Spleen (tissue), 7 donors: ENCODE results near the gene RBM3.

ENCODE experiments used
- CTCF ChIP-seq, 11 experiments: fragments of 200-600 bp in 7 of 11; fragments of 450-650 bp in 4 of 11; sonication (generic) in 4 of 11; IDR thresholded peaks in 8 of 11; conservative IDR thresholded peaks in 3 of 11; 1 replicate in 7 of 11; 2 replicates in 4 of 11; pipeline versions ENCODE4 v1.4.0 to v1.8.0; 2016 to 2021; ENCODE audit warnings: antibody characterized with exemption in 11 of 11, inconsistent platforms in 4 of 11, mild to moderate bottlenecking in 1 of 11
- POLR2A ChIP-seq, 3 donors: fragments of 450-650 bp; IDR thresholded peaks; one replicate each; pipeline ENCODE4 v1.5.1; 2017; ENCODE audit warnings: antibody characterized with exemption in 3 of 3, mild to moderate bottlenecking in 1 of 3
- POLR2AphosphoS5 ChIP-seq, 3 donors: sonication (generic); formaldehyde crosslinking; IDR thresholded peaks; one replicate each; pipeline ENCODE4 v1.5.1; 2017; ENCODE audit warnings: antibody characterized with exemption in 3 of 3
- donor health status: DM: no; HTN: no; CAD: no; lungs with moderate emphysema.
- donor health status: DM: no; HTN: no; CAD: no.
- donor health status: DM: no; HTN: no; CAD: no.

GRCh38 chrX:48578661-48579128 is 4.4 kb downstream of the RBM3 start:
- TF ChIP-seq CTCF (IDR thresholded peaks at IDR 0.05 in 8 of 11, conservative IDR thresholded peaks at IDR 0.05 in 3 of 11) (no peak), POLR2A (IDR thresholded peaks at IDR 0.05) (no peak), POLR2AphosphoS5 (IDR thresholded peaks at IDR 0.05) (no peak)
